ENCODE data around the gene HCN2. TPM values are rescaled to one million over a fixed set of nuclear protein-coding genes. Genes with fewer than 3 reads are reported as not detected.
A peak's percentile ranks its signal among the peaks of the same experiment; 100 is the strongest.

HCN2 gene
- total and polyA plus RNA-seq, 2 of the 13 experiments (the other 11 are each of a cell fraction or from before 2014, with no cell fraction given): 0.01 TPM; not detected in 1

DNA sequence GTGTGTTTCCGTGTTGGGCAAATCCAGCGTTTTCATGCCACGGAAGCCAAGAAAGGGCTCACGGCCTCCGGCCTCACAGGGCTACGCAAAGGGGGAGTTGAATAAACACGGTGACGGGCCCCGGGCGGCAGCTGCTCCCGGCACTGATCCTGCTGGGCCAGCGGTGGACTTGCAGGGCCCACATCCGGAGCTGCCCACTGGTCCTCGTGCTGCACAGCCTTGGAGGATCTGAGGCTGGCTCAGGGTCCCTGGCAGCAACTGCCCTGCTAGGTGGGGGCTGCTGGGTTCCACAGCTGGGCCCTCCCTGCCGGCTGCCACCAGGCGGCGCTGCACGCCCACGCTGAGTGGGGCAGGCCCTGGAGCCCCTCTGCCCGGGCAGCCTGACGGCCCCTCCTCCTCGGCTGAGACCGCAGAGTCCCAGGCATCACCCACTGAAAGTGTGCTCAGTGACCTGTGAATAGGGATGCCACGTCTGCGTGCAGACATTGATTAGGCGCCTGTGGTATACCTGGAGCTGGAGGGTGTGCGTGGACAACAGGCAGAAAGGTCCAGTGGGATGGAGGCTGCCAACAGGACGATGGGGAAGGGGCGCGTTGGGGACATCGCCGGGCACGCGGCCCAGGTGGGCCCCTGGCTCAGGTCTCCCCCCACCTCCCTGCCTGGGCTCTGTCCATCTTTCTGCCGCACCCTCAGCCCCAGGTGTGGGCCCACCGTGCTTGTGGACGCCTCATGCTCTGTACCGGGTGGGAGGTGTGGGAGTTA is 5.3 kb upstream of the HCN2 start (continued):
- TF ChIP-seq SALL1 (CRISPR knock-in tag; IDR thresholded peaks at IDR 0.05) (peak; percentile 66; the same call in 1 of the 2 replicates), ZSCAN25 (CRISPR knock-in tag; IDR thresholded peaks at IDR 0.05) (peak; percentile 84), MYC (CRISPR knock-in tag; IDR thresholded peaks at IDR 0.05; ENCODE audit: borderline replicate concordance) (peak; percentile 57; the same call in 1 of the 2 replicates), FOXM1 (CRISPR knock-in tag; IDR thresholded peaks at IDR 0.05) (no peak), ZNF253 (CRISPR knock-in tag; IDR thresholded peaks at IDR 0.05; ENCODE audit: borderline replicate concordance) (no peak), FOSL1 (CRISPR knock-in tag; IDR thresholded peaks at IDR 0.05; ENCODE audit: borderline replicate concordance) (no peak), ZNF879 (CRISPR knock-in tag; IDR thresholded peaks at IDR 0.05) (no peak), SIN3A (IDR thresholded peaks at IDR 0.05; ENCODE audit: borderline replicate concordance, low read depth, low read length) (no peak), RAD21 (CRISPR knock-in tag; IDR thresholded peaks at IDR 0.05) (peak; percentile 87), ZNF274 (CRISPR knock-in tag; IDR thresholded peaks at IDR 0.05) (peak; percentile 75), MIXL1 (CRISPR knock-in tag; IDR thresholded peaks at IDR 0.05) (peak; percentile 21; the same call in 1 of the 2 replicates), ZKSCAN8 (CRISPR knock-in tag; IDR thresholded peaks at IDR 0.05; ENCODE audit: borderline replicate concordance) (peak; percentile 100), ZSCAN20 (CRISPR knock-in tag; IDR thresholded peaks at IDR 0.05; ENCODE audit: borderline replicate concordance) (0 out of 2 replicates have a peak, but pooled peaks have one; percentile 31), KLF13 (CRISPR knock-in tag; IDR thresholded peaks at IDR 0.05) (peak; percentile 6; the same call in 1 of the 2 replicates)
- TF ChIP-seq, protein P1, sequence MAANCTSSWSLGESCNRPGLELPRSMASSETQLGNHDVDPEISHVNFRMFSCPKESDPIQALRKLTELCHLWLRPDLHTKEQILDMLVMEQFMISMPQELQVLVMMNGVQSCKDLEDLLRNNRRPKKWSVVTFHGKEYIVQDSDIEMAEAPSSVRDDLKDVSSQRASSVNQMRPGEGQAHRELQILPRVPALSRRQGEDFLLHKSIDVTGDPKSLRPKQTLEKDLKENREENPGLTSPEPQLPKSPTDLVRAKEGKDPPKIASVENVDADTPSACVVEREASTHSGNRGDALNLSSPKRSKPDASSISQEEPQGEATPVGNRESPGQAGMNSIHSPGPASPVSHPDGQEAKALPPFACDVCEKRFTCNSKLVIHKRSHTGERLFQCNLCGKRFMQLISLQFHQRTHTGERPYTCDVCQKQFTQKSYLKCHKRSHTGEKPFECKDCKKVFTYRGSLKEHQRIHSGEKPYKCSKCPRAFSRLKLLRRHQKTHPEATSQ (CRISPR knock-in tag; IDR thresholded peaks at IDR 0.05; ENCODE audit: borderline replicate concordance): no peak
- TF ChIP-seq, protein P2, sequence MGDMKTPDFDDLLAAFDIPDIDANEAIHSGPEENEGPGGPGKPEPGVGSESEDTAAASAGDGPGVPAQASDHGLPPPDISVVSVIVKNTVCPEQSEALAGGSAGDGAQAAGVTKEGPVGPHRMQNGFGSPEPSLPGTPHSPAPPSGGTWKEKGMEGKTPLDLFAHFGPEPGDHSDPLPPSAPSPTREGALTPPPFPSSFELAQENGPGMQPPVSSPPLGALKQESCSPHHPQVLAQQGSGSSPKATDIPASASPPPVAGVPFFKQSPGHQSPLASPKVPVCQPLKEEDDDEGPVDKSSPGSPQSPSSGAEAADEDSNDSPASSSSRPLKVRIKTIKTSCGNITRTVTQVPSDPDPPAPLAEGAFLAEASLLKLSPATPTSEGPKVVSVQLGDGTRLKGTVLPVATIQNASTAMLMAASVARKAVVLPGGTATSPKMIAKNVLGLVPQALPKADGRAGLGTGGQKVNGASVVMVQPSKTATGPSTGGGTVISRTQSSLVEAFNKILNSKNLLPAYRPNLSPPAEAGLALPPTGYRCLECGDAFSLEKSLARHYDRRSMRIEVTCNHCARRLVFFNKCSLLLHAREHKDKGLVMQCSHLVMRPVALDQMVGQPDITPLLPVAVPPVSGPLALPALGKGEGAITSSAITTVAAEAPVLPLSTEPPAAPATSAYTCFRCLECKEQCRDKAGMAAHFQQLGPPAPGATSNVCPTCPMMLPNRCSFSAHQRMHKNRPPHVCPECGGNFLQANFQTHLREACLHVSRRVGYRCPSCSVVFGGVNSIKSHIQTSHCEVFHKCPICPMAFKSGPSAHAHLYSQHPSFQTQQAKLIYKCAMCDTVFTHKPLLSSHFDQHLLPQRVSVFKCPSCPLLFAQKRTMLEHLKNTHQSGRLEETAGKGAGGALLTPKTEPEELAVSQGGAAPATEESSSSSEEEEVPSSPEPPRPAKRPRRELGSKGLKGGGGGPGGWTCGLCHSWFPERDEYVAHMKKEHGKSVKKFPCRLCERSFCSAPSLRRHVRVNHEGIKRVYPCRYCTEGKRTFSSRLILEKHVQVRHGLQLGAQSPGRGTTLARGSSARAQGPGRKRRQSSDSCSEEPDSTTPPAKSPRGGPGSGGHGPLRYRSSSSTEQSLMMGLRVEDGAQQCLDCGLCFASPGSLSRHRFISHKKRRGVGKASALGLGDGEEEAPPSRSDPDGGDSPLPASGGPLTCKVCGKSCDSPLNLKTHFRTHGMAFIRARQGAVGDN (CRISPR knock-in tag; IDR thresholded peaks at IDR 0.05): peak; percentile 79
- TF ChIP-seq, protein P3, sequence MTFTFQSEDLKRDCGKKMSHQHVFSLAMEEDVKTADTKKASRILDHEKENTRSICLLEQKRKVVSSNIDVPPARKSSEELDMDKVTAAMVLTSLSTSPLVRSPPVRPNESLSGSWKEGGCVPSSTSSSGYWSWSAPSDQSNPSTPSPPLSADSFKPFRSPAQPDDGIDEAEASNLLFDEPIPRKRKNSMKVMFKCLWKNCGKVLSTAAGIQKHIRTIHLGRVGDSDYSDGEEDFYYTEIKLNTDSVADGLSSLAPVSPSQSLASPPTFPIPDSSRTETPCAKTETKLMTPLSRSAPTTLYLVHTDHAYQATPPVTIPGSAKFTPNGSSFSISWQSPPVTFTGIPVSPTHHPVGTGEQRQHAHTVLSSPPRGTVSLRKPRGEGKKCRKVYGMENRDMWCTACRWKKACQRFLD (CRISPR knock-in tag; IDR thresholded peaks at IDR 0.05; ENCODE audit: borderline replicate concordance): no peak
- TF ChIP-seq, protein P4, sequence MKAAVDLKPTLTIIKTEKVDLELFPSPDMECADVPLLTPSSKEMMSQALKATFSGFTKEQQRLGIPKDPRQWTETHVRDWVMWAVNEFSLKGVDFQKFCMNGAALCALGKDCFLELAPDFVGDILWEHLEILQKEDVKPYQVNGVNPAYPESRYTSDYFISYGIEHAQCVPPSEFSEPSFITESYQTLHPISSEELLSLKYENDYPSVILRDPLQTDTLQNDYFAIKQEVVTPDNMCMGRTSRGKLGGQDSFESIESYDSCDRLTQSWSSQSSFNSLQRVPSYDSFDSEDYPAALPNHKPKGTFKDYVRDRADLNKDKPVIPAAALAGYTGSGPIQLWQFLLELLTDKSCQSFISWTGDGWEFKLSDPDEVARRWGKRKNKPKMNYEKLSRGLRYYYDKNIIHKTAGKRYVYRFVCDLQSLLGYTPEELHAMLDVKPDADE (CRISPR knock-in tag; IDR thresholded peaks at IDR 0.05): no peak

Data from HepG2 (cell line).